Ishikawa (cell line): ENCODE data around the gene FAM180A.

ENCODE experiments used
- CEBPB ChIP-seq: IDR thresholded peaks from 2 replicates; pipeline ENCODE4 v1.6.1; 2012
- CREB1 ChIP-seq: IDR thresholded peaks from 2 replicates; pipeline ENCODE4 v1.6.1; 2012; ENCODE audit warnings: low read depth
- EP300 ChIP-seq: IDR thresholded peaks from 2 replicates; pipeline ENCODE4 v1.6.1; 2012; ENCODE audit warnings: borderline replicate concordance
- FOXM1 ChIP-seq: IDR thresholded peaks from 2 replicates; pipeline ENCODE4 v1.6.1; 2012; ENCODE audit warnings: low read depth, borderline replicate concordance
- RAD21 ChIP-seq: IDR thresholded peaks from 2 replicates; pipeline ENCODE4 v1.6.1; 2012; ENCODE audit warnings: low read depth
- TAF1 ChIP-seq: IDR thresholded peaks from 2 replicates; pipeline ENCODE4 v1.6.1; 2012; ENCODE audit warnings: low read depth, mild to moderate bottlenecking
- YY1 ChIP-seq: IDR thresholded peaks from 2 replicates; pipeline ENCODE4 v1.6.1; 2012; ENCODE audit warnings: low read depth
- TF ChIP-seq, protein P1 (sequence below): IDR thresholded peaks from 2 replicates; pipeline ENCODE4 v1.6.1; 2012; ENCODE audit warnings: low read depth, mild to moderate bottlenecking

DNA sequence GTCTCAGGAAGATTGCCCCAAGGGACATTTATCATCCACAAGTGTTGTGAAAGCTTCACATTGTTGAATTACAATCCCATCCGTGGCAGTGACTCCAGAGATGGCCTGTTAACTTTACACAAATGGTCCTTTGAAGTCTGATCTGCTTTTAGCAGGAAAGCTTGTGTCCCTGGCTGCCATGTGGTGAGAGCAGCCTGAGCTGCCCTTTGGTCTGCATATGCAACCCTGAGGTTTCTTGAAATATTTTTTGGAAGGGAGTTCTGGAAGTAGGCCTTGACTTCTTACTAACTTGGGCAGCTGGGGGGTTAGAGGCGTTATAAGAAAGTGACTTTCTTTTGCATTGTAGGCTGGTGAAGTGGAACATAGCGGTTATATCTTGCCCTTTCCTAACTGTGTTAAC is 41.3 kb upstream of the FAM180A start:
- TF ChIP-seq FOXM1: no peak
- no peak for TF ChIP-seq CEBPB
- TF ChIP-seq, protein P1, sequence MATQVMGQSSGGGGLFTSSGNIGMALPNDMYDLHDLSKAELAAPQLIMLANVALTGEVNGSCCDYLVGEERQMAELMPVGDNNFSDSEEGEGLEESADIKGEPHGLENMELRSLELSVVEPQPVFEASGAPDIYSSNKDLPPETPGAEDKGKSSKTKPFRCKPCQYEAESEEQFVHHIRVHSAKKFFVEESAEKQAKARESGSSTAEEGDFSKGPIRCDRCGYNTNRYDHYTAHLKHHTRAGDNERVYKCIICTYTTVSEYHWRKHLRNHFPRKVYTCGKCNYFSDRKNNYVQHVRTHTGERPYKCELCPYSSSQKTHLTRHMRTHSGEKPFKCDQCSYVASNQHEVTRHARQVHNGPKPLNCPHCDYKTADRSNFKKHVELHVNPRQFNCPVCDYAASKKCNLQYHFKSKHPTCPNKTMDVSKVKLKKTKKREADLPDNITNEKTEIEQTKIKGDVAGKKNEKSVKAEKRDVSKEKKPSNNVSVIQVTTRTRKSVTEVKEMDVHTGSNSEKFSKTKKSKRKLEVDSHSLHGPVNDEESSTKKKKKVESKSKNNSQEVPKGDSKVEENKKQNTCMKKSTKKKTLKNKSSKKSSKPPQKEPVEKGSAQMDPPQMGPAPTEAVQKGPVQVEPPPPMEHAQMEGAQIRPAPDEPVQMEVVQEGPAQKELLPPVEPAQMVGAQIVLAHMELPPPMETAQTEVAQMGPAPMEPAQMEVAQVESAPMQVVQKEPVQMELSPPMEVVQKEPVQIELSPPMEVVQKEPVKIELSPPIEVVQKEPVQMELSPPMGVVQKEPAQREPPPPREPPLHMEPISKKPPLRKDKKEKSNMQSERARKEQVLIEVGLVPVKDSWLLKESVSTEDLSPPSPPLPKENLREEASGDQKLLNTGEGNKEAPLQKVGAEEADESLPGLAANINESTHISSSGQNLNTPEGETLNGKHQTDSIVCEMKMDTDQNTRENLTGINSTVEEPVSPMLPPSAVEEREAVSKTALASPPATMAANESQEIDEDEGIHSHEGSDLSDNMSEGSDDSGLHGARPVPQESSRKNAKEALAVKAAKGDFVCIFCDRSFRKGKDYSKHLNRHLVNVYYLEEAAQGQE: no peak
- TF ChIP-seq EP300: no peak
- TF ChIP-seq TAF1: no peak
- no peak for TF ChIP-seq RAD21
- no peak for TF ChIP-seq YY1
- TF ChIP-seq CREB1: no peak
